M059J (cell line): ENCODE results near the gene ARHGEF28. TPM values are rescaled to one million over a fixed set of nuclear protein-coding genes. Genes with fewer than 3 reads are reported as not detected.
A peak's percentile ranks its signal among the peaks of the same experiment; 100 is the strongest.

Experiments
- DNase-seq: peaks from one replicate; pipeline ENCODE4 v3.0.0-alpha.2; 2012; ENCODE audit warnings: low read depth
- total RNA-seq: library from RNA; depleted of rRNA; stranded (reverse); fragments of >200 nt; shearing (Covaris generic); gene quantifications from 2 replicates; pipeline ENCODE4 v1.2.3, GENCODE V29; 2014

ARHGEF28 gene
- total RNA-seq, 1 experiment from 2014 or later = 12.0 TPM

DNA sequence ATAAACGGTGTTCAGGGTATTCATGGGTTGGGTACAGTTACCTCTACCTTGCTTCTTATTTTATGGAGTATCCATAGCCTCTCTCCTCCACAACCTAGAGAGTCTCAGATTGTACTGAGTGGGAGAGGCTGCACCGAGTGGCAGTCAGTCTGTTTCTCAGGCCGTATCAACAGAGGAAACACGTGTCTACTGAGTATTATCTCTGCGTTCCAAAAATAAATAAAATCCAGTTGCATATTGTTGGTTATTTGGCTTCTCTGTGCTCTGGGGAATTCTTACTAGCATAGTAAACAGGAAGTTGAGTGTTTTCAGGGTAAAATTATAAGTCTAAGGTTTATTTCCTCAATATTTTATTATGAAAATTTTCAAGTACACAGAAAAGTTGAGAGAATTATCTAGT is 231.0 kb downstream of the ARHGEF28 start:
- no peak for DNase-seq

DNA sequence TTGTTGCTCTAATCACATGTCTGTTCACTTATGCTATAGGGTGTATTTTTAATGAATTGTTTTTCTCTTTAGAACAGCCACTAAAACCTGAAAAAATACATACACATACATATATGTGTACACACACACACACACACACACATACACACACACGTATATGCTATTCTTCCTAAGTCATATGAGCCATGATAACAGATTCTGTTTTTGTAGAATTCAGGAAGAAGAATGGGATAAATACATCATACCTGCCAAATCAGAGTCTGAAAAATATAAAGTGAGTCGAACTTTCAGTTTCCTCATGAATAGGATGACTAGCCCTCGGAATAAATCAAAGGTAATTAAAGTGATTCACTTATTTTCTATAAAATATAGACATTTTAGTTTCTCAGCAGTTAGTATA is 231.4 kb downstream of the ARHGEF28 start:
- DNase-seq = no peak

DNA sequence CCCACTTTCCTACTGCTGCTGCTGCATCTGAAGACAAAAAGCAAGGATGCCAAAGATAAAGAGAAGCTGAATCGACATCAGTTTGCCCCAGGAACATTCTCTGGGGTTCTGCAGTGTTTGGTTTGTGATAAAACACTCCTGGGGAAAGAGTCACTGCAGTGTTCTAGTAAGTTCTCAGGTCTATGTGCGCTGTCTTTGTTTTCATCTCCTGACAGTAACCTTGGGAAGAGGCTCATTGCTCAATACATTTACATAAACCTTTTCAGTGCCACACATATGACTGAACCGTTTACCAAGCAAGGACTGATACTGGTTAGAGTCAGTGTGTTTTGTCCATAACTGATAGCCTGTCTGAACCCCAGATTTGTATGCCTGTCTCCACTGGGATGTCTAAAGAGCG is 232.1 kb downstream of the ARHGEF28 start:
- no peak for DNase-seq

DNA sequence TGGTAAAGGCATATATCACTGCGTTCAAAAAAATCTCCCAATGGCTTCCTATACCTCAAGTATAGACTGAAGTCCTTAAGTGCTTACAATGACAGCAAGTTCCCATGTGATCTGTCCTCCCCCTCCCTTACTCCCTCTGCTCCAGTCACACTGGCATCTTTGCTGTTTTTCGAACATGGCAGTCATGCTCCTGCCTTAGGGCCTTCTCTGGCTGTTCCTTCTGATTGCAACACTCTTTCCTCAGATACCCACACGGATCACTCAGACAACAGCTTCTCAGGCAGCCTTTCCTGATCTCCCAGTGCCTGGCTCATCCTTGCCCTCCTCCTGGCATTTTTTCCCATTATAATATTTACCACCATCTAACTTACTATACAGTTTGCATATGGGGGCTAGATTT is 232.8 kb downstream of the ARHGEF28 start:
- DNase-seq = no peak

DNA sequence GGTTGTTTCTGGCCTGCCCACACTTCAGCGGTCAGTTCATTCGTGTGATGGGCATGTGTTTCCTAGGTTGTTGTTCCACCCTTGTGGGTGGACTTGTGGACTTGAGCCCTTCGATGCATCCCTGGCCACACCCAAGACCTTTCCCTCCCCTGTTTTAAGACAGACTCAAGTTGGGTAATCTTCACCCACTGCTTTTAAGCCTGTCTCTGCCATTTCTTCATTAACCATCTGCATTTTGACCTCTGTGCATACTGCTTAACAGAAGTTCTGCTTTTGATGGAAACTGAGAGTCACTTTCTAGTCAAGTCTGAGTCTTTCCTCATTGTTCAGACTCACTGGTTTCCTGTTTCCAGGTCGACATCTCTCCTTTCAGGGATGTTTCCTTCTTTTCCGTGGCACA is 233.7 kb downstream of the ARHGEF28 start:
- DNase-seq = no peak

DNA sequence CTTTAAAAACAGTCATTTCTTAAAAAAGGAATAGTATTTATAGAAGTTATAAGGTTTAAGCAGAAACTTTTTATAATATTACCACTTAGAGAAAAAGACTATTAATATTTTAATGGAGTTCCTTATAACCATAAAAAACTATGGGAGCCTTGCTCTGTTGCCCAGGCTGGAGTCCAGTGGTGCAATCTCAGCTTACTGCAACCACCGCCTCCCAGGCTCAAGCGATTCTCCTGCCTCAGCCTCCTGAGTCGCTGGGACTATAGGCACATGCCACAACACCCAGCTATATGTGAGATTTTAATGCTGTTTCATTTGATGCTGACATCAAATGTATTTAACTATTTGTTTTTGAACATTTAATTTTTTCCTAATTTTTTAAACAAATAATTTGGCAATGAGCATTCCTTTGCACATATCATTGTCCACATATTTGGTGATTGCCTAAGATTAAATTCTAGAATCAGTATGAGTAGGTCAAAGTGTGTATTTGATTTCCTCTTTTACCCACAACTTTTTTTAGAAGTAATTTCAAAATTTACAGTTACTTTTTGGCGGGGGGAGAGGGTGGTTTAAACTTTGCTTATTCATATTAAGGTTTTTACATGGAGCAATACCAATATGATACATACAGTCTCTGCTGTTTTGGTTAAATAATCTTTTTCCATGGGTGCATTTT is 235.5 kb downstream of the ARHGEF28 start:
- no peak for DNase-seq

DNA sequence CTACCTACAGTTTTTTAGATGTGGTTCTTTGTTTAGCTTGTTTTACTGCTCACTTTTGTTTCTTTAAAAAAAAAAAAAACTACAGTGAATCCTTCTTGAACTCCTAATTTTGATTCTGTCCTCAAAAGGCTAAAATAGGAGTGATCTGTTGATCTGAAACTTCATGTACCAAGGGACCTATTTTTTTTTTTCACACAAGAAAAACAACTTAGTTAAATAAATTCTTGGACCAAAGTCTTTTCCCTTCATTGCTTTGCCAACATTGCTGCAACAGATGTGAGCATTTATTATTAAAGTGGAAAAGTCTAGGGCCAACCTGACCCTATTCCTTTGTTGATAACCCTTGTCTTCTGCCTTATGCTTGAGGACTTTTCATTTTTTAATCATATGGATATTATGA is 236.8 kb downstream of the ARHGEF28 start:
- DNase-seq = no peak

DNA sequence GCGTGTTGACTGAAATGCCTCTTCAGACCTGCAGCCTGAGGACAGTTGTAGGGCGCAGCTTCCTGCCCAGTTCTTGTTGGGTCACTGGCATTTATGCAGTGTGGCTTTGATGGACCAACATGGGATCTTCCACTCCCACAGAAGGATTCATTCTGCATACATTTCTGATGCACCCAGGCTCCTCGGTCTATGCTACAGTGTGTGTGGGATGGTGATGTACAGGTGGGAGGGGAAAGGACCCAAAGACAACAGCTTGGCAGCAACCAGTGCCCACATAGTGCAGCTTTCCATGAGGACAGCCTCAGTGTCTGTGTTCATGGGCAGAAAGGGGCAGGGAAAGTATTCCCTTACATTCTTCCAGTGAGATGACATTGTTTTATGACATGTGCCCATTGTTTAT is 237.9 kb downstream of the ARHGEF28 start:
- no peak for DNase-seq

DNA sequence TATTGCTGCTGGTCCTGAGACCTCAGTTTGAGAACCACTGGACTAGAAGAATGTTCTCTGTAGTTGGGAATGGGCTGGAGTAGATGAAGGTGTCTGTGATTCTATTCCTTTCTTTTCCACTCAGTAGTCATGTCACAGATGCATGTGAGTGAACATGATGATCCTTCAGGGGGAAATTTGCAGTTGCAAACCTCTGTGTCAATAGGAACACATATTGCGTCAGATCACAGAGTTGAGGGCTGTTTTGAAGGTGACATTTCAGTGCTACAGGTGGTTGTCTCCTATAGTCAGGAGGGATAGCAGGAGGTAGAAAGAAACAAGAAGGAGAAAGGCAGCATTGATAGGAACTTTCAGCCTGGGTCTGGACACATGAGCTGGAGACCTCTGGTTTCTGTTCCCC is 239.3 kb downstream of the ARHGEF28 start:
- no peak for DNase-seq

DNA sequence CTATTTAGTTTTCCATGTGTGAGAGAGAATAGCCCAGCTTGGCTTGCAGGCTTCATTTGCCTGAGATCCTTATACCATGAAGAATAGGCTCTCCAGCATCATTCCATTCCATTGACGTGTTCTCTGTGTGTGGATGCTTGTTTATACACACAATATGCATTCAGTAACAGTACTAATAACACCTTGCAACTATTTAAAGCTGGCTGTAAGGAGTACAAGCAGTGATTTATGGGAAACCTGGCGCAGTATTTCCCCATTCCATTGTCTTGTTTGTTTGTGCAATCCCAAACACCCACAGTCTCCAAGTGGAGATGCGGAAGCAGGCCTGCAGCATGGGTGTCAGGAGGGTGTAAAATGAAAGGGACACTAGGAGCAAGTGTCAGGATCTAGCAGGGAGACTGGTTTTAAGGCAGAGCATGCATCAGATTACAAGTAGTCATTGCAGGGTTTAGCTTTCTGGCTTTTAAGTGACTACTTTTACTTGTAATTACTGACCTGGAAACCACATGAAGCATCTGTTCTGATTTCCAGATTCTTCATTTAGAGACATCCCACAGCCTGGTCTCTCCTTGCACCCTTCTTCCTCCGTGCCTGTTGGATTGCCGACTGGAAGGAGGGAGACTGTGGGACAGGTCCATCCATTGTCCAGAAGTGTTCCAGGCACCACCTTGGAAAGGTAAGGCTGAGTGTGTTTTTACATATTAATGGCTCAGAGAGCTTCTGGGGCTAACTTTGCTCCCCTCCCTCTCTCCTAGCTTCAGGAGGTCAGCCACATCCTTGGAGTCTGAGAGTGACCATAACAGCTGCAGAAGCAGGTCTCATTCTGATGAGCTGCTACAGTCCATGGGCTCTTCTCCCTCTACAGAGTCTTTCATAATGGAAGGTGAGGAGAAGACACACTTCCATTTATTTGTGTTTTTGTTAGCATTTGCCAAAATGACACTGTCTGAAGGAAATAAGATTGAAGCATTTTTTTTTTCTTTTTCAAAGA is 241.6 kb downstream of the ARHGEF28 start:
- DNase-seq = peak; percentile 30

DNA sequence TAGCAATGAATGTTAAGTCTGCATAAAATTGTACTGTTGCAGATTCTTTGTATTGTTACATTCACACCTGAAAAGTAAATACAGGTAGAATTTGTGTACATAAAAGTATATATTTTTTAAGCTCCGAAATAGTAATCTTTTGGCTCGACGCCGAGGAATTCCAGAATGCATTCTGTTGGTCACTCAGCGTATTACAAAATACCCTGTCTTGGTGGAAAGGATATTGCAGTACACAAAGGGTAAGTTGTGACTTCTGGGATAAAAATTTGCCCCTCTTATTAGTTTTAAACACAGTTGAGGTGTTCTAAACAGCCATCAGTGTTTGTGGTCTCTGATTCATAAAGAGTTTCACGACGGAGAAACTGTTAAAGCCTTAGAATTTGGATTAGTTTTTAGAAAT is 257.6 kb downstream of the ARHGEF28 start:
- DNase-seq = no peak

DNA sequence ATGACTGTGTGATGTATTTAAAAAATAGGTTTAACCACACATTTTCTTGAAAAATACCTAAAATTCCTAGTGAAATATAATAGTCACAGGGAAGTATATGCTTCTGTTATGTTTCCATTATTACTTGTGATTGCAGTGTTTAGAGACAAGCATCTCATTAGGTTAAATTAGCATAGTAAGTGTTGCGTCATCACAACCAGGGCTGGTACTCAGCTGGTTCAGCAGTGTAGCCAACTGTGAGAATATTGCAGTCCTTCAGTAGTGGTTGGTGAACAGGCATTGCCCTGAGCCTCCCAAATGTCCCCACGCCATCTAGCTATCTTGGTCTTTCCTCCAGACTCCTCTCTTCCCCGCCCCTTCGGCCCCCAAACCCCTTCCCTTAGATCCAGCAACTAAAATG is 261.7 kb downstream of the ARHGEF28 start:
- DNase-seq = no peak

DNA sequence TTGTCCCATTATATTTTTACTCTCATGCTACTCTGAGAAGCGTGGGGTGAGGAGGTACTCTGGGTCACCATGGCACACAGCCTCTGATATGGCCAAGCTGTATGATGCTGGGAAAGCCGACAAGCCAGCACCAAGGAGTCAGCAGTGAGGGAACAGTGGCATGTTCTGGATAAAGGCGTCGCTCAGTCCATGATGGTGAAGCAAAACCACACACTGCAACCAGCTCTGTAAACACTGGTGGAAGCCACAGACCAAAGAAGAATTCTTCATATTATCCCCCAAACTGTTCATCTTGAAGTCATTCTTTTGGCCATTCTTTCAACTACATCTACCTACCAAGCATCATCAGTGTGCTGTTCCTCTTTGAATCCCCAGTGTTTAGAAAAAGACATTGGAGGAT is 264.6 kb downstream of the ARHGEF28 start:
- no peak for DNase-seq

DNA sequence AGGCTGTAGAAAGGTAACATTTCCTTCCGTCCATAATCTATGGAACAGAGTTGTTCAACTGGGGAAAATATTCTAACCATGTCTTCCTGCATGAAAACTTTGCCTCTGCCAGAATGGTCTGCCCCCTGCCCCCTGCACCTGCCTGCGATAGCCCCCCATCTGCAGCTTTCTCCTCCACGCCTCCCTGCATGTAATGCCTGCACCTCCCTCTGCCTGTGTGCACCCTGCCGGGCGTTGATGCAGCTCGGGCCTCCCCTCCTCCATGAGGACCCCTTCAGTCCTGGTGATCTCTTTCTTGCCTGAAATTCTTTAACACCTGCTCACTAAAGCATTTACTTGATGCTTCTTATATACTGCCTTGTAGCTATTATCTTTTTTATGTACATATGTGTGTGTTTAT is 266.2 kb downstream of the ARHGEF28 start:
- no peak for DNase-seq

DNA sequence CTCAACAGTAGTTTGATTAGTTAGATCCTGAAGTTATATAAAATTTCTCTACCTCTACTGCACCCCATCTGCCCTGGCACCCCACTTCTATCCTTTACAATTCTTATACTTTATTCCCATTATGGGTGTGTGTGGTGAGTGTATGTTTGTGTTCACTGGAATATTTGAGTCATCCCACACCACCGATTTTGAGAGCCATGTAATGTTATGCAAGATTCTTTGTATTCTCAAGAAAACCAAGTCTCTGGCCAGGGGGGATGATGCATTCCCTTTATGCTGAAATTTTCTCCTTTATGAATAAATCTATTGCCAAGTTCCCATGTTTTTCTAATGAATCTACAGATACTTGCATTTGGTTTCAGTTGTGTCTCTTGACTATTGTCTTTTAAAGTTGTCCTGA is 266.8 kb downstream of the ARHGEF28 start:
- peak; percentile 63 for DNase-seq

DNA sequence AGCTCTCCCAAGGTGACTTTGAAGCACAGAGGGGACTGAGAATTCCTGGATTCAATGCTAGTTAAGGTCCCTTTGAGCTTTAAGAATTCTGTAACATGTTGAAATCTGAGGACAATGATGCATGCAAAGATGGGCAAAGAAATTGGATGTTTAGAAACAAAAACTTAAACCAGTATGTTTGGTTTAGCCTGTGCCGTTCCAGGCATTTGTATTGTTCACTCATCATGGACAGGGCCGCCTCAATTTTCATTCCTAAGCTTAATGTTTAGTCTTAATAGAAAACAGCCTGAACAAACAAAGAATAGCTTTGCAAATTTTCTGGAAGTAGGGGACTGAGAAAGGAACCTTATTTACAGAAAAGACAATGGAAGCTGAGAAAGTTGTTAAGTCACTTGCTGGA is 267.8 kb downstream of the ARHGEF28 start:
- DNase-seq = no peak

DNA sequence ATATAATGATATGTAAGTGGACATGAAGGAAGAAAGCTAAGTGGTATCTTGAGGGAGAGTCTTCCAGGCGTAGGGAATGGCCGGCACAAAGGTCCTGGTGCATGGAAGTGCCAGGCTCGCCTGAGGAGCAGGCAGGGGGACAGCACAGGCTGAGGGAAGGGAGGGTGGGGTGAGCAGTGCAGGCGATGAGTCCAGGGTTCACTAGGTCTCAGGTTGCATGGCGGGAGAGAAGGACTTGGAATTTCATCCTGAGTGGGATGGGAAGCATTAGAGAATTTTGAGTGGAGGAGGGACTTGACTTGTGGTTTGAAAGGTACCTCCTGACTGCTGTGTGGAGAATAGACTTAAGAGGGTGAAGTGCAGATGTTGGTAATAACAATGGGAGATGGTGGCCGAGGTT is 268.9 kb downstream of the ARHGEF28 start:
- no peak for DNase-seq

DNA sequence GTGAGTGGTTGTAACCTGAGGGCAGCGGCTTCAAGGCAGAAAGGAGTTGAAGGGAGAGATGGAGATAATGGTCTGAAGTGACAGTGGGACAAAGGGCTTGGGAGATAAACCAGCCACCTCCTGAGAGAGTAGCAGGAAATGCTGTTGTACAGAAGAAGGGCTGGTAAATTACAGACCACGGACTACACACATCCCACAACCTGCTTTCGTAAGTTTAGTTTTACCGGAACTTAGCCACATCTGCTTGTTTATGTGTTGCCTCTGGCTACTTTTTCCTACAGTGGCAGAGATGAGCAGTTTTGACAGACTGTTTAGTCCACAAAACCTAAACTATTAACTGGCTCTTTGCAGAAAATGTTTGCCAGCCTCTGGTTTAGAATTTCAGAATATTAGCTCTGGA is 269.5 kb downstream of the ARHGEF28 start:
- DNase-seq = no peak

DNA sequence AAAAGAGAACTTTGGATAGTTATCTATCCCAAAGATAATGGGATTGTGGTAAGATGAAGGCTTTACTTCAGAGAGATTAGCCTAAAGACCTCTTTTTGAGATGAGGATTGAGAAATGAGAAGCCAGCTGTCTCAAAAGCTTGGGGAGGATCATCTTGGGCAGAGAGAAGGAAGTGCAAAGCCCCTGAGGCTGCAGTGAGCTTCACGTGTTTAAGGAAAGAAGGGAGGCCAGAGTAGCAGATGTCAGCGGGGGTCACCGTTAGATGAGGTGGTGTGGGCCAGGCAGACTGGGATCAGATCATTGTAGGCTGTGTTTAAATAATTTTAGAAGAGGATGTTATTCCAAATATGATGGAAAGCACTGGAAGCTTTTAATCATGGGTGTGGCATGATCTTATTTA is 270.1 kb downstream of the ARHGEF28 start:
- DNase-seq = no peak

DNA sequence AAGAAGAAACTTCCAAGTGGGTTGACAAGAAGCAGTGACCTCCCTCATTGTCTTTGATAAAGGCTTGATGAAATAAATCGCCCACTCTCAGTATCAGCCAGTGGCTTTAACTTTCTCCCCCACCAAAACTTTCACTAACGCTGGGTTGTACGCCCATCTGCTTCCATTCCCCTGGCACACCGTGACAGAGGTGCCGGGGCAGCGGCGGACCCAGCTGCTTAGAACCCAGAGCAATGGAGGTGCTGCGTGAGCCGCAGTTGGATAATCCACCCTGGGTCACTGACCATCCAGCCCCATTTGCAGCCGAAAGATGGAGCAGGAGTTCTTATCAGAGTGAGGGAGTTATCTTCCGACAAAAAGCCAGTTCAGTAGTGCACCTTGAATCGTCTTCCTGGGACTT is 270.7 kb downstream of the ARHGEF28 start:
- DNase-seq = no peak

DNA sequence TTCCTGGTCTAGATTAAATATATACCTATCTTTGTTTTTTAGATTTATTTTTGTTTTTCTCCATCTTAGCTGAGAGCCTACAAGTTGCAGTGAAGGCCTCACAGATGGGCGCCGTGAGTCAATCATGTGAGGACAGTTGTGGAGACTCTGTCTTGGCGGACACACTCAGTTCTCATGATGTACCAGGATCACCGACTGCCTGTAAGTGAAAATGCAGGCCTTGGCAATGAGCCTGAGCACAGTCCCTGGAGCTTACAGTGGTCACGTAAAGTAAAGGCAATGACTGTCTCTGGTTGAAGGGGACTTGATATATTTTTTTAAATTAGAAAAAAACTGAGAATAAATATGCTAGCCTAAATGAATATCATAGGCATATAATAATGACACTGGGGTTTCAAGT is 271.9 kb downstream of the ARHGEF28 start:
- no peak for DNase-seq

DNA sequence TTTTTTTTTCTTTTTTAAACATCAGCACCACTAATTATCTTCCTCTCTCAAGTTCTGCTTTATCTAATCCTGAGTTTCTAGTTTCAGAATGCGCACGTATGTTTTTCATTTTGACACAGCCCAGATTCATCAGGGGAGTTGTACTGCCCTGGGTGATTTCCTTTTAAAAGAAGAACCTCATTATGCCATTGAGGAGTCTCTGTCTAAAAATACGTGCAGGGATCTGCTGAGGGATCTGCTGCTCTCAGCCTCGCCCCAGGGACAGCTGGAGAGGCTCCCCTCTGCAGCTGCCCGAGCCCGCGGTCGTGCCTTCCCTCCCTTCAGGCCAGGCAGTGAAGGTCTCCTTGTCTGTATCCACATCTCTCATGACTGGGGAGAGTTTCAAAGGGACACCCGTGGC is 273.1 kb downstream of the ARHGEF28 start:
- no peak for DNase-seq

DNA sequence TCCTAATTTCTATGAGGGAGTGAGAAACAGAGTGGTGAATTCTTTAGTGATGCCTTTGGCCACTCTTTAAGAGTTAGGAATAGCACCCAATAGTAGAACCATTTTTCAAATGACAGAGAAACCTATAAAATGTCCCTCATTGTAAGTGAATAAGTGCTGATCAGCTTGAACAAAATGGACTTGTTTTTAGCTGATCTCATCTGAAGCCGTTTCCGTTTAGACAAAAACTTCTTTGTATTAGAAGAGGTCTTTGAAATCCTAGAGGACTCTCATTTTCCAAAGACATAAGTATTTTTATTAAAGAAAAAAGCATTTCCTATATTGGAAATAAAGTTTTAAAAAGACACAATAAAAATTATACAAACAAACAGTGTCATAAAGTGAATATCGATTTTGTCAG is 273.9 kb downstream of the ARHGEF28 start:
- DNase-seq = no peak
